NB4 (cell line): ENCODE results near the gene STRN4.

ENCODE experiments used
- POLR2A ChIP-seq: IDR thresholded peaks from 2 replicates; pipeline ENCODE4 v1.6.1; 2011; ENCODE audit warnings: mild to moderate bottlenecking; ENCODE audit not compliant: insufficient read length; ENCODE audit errors: extremely low read depth
- TF ChIP-seq, protein P1 (sequence below): IDR thresholded peaks from one replicate; pipeline ENCODE4 v1.5.1; 2012; ENCODE audit warnings: low read depth, low read length

DNA sequence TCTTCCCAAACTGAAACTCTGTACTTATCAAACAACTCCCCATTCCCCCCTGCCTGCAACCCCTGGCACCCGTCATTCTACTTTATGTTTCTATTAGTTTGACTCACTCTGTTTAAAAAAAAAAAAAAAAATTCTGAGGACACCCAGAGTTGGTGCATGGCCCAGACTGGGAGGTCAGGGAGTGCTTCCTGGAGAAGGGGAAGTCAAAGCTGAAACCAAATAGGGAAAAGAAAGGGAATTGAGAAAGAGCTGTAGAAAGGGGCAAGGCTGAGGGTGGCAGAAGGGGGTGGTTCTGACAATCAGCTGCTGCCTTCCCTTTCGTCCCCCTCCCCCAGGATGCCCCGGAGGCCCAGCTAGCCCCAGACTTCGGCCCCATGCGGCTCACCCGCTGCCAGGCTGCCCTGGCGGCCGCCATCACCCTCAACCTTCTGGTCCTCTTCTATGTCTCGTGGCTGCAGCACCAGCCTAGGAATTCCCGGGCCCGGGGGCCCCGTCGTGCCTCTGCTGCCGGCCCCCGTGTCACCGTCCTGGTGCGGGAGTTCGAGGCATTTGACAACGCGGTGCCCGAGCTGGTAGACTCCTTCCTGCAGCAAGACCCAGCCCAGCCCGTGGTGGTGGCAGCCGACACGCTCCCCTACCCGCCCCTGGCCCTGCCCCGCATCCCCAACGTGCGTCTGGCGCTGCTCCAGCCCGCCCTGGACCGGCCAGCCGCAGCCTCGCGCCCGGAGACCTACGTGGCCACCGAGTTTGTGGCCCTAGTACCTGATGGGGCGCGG is 9.0 kb upstream of the STRN4 start:
- TF ChIP-seq, protein P1, sequence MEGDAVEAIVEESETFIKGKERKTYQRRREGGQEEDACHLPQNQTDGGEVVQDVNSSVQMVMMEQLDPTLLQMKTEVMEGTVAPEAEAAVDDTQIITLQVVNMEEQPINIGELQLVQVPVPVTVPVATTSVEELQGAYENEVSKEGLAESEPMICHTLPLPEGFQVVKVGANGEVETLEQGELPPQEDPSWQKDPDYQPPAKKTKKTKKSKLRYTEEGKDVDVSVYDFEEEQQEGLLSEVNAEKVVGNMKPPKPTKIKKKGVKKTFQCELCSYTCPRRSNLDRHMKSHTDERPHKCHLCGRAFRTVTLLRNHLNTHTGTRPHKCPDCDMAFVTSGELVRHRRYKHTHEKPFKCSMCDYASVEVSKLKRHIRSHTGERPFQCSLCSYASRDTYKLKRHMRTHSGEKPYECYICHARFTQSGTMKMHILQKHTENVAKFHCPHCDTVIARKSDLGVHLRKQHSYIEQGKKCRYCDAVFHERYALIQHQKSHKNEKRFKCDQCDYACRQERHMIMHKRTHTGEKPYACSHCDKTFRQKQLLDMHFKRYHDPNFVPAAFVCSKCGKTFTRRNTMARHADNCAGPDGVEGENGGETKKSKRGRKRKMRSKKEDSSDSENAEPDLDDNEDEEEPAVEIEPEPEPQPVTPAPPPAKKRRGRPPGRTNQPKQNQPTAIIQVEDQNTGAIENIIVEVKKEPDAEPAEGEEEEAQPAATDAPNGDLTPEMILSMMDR, result no peak
- no peak for TF ChIP-seq POLR2A
